GM19193 (cell line): ENCODE data around the gene NCF4.

Source experiments
- POLR2A ChIP-seq: IDR thresholded peaks from 4 replicates; pipeline ENCODE4 v1.6.1; 2011; ENCODE audit not compliant: insufficient read depth, insufficient read length; ENCODE audit errors: extremely low read depth

Gene NCF4

DNA sequence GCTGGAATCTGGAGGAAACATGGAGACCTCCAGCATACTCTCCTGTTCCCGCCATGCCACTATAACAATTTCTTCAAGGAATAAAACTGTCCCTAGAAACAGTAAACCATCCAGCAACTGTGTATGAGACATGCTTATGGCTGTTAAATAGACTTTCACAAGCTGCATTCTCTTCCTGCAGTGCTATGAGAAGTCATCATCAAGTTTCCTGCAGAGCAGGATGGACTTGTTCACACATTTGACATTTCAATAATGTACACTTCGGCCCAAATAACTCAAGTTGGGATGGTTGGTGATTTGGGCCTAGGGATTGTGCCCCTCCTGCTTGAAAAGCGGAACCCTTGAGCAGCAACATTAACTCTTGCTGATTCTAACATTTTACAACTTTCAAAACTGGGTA is 32.5 kb downstream of the NCF4 start:
- TF ChIP-seq POLR2A: no peak

- TF ChIP-seq POLR2A: no peak
Observed at GRCh38 chr22:36894266-36894665, 33.5 kb downstream of the NCF4 start.

DNA sequence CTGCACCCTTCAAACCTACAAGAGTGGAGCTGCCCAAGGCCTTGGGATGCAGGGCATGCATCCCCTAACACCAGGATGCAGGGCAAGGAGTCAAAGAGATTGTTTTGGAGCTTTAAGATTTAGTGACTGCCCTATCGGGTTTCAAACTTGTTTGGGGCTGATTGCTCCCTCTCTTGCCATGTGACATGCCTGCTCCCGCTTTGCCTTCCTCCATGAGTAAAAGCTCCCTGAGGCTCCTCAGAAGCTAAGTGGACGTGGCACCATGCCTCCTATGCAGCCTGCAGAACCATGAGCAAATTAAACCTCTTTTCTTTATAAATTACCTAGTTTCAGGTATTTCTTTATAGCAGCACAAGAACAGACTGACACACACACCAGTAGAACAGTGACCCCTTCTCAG is 36.8 kb downstream of the NCF4 start:
- no peak for TF ChIP-seq POLR2A

GRCh38 chr22:36898690-36899089 is 37.9 kb downstream of the NCF4 start:
- no peak for TF ChIP-seq POLR2A

DNA sequence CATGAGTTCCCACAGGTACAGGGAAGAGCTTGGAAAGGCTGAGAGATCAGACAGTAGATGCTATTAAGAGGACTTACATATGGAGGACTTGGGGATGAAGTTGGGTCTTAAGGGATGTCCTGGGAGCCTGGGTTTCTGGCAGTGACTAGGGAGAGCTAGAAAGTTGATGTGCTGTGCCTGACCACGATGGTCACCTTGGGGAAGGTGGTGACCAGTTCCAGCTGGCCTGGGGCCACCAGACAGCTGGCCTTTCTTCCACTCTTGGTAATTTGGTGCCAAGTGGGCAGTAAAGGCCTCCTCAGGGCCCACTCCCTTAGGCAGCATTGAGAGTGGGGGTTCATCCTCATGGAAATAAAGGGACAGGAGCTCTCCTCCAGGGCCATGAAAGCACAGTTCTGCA is 38.7 kb downstream of the NCF4 start:
- no peak for TF ChIP-seq POLR2A

DNA sequence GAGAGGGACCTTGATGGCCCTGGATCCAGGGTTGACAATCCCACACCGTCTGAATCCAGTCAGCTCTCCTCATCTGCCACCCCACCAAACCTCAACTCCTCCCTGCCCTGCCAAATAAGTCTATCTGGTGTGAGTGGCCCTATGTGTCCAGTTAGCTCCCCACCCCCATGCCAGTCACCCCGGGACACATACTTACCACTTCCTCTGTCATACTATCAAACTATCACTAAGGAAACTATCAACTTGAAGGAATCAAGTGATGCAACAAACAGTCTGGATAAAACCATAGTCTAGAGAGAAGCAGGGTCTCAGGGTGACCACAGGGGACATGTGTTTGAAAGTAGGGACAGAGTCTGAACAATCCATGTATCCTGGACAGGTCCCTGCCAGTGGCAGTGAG is 39.4 kb downstream of the NCF4 start:
- no peak for TF ChIP-seq POLR2A

- TF ChIP-seq POLR2A: no peak
Observed at GRCh38 chr22:36900880-36901279, 40.1 kb downstream of the NCF4 start.

DNA sequence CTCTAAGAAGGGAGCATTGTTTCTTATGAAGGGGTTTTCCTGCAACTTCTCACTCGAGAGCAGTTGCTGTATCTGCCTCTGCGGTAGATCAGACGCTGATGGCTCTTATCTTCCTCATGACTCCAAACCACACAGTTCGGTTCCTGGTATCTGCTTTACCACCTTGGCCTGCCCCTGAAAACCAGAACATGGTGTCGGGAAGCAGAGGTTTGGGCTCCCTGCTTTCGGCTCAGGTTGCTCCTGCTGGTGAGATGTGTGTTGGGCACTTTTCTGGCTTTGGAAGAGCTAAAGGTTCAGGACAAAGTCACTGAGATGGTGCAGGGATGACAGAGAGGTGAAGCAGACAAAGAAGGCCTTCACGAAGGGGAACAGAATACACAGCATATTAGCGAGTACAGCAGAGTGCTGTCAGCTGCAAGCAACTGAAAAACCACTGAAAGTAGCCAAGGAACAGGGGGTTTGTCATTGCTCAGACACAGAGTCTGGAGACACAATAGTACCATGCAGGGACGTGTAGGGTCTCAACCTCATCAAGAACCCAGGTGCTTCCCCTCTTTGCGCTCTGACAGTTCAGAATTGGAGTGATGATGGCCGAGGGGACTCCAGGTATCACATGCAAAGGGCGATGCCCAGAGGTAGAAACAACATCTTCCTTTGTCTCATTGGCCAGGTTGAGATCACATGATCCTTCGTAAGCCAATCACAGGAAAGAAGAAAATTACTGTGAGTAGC is 40.8 kb downstream of the NCF4 start:
- TF ChIP-seq POLR2A: no peak

- no peak for TF ChIP-seq POLR2A
Observed at GRCh38 chr22:36902143-36902926, 41.5 kb downstream of the NCF4 start.

- no peak for TF ChIP-seq POLR2A
Observed at GRCh38 chr22:36904260-36904880, 43.6 kb downstream of the NCF4 start.

- no peak for TF ChIP-seq POLR2A
Observed at GRCh38 chr22:36907253-36908195, 46.7 kb downstream of the NCF4 start.

- TF ChIP-seq POLR2A: no peak
Observed at GRCh38 chr22:36910461-36910860, 49.7 kb downstream of the NCF4 start.

DNA sequence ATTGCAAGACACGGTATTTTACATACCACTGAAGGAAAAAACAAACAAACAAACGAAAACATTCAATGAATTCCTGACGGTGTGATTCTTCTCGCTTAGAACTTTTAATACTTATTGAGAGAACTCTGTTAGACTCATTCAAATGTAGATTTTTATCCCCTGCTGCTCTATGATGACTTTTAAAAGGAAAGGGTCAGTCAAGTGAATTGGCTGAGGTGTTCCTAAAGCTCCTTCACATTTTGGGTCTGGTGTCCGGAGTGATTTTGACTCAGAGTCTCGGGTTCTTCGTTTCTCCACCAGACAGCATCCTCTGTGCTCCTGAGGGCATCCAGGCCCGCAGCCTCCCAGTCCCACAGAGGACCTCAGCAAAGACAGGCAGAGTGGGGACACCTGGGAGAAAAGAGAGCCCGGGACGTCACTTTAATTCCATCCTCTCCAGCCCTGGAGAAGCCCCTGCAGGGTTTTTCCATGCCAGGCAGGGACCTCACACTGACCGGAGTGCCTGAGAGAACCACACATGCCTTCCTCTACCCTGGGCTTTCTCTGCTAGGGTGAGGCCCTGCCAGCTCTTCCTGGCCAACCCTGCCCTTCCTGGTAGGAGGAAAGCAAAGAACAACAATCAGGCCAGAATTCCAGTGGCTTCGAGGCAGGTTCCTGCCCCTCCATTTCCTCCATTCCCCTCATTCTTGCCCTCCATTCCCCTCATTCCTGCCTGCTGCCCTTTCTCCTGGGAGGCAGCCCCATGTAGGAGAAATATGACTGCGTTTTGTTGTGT is 51.3 kb downstream of the NCF4 start:
- no peak for TF ChIP-seq POLR2A
